NOMO-1 (cell line): ENCODE data around the gene SKI.

ENCODE experiments used
- DNase-seq, 2 experiments: peaks; one replicate each; lab custom pipeline; 2025; ENCODE audit not compliant: unreplicated experiment in 2 of 2; lab: John Stamatoyannopoulos, UW

SKI gene

GRCh38 chr1:2194319-2194897, 33.7 kb upstream of the SKI start, which contains the start of gene FAAP20:
Gene FAAP20, minus strand, starts transcription at chr1:2194772. Its CDS starts 23 bp downstream, at chr1:2194749.
- DNase-seq = peak; percentile 45 to 65

- DNase-seq = peak; percentile 81 to 82
Measured at GRCh38 chr1:2194898-2195673, 33.0 kb upstream of the SKI start.

DNA sequence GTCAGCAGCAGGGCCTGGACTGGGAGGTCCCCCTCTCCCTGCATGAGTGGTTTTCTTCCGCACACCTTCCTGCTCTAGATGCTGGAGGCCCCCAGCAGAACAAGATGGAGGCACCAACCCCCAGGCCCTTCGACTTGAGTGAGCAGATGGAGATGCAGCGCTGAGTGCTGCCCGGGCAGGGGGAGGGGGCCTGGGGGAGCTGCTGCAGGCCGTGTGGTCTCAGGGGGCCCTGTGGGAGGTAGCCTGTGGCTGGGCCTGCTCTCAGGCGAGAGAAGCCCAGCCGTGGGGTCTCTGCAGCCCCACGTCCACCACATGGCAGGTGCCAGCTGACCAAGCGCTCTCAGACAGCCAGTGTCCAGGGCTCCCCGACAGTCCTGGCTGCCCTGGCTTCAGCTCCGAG, 32.3 kb upstream of the SKI start:
- no peak for DNase-seq

GRCh38 chr1:2196901-2197638, 31.0 kb upstream of the SKI start:
- no peak for DNase-seq

- DNase-seq = no peak
Measured at GRCh38 chr1:2197707-2198165, 30.4 kb upstream of the SKI start.

DNA sequence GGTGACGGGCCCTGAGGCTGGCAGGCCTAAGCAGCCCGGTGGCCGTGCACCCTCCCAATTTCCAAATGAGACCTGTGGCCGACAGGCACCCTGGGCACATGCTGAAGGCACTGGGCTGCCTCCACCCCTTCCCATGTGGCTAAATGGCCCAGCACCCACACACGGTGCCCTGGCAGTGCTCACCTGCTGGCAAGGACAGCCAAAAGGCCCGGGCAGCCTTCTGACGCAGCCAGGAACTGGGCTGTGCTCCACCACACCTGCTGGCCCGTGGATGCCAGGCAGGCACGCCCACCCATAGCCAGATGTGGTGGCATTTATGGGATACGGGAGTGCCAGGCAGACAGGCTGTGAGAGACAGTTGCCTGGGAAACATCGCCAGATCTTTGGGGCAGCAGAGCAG, 29.5 kb upstream of the SKI start:
- no peak for DNase-seq

DNA sequence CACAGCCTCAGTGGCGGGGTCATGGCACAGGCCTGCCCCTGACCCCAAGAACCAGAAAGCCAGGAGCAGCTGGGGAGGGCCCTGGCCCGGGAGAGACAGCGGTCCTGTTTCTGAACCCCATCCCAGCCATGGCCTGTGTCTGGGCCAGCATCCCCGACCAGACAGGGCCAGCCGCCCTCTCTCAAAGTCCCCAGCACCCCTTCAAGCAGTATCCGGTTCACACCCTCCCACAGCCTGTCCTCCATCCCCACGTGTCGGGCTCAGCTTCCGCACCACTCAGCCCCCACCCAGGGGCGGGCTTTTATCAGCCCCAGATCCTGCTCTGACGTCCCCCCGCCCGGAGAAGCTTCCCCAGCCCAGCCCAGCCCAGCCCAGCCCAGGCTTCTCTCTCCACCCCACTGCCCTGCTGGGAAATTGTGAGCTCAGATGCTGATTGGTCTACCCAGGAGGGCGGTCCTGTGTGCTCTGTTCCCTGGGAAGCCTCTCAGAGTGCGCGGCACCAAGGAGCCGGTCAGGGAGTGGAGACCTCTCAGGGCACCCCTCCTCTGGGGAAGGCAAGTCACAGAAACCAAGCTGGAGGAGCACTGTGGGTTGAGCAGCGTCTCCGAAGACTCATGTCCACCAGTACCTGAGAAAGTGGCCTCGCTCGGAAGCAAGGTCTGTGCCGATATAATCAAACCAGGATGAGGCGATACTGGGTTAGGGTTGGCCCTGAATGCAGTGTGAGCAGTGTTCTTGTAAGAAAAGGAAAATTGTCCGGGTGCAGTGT, 28.9 kb upstream of the SKI start:
- peak; percentile 61 to 79 for DNase-seq

GRCh38 chr1:2200308-2200943, 27.7 kb upstream of the SKI start:
- DNase-seq = no peak

GRCh38 chr1:2201062-2201461, 27.1 kb upstream of the SKI start:
- no peak for DNase-seq

GRCh38 chr1:2202008-2202575, 26.0 kb upstream of the SKI start:
- no peak for DNase-seq

DNA sequence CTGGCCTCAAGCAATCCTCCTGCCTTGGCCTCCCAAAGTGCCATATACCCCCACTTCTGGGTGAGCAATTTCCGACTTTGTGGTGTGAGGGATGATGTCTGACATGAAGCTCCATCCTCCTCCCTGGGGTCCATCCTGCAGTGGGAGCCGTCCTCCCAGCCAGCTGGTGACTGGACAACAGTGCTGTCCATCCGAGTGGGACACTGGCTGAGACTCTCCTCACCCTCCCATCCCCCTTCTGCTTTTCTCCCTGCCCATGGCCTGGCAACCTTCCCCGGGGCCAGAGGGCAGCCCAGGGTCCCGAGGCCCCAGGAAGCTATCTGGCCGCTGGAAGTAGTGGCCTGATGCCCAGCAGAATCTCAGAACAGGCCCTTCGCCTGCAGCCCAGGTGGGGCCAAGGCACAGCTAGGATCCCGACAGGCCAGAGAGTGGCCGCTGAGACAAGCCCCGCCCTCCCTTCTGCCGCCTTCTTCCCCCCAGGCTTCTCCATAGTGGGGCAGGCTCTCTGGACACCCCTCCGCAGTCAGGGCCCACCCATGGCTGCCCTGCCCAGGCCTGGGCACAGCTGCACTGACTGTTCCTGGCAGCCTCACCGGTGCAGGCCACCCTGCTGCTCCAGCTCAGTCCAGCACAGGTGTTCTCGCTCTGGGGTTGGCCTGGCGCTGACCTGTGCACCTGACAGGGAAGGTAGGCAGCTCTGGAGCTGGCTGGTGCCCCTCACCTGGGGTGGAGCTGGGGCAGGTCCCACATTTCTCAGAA, 25.1 kb upstream of the SKI start:
- no peak for DNase-seq

GRCh38 chr1:2203671-2204414, 24.3 kb upstream of the SKI start:
- no peak for DNase-seq

- DNase-seq = peak; percentile 59 to 86
Measured at GRCh38 chr1:2204415-2205190, 23.5 kb upstream of the SKI start.

DNA sequence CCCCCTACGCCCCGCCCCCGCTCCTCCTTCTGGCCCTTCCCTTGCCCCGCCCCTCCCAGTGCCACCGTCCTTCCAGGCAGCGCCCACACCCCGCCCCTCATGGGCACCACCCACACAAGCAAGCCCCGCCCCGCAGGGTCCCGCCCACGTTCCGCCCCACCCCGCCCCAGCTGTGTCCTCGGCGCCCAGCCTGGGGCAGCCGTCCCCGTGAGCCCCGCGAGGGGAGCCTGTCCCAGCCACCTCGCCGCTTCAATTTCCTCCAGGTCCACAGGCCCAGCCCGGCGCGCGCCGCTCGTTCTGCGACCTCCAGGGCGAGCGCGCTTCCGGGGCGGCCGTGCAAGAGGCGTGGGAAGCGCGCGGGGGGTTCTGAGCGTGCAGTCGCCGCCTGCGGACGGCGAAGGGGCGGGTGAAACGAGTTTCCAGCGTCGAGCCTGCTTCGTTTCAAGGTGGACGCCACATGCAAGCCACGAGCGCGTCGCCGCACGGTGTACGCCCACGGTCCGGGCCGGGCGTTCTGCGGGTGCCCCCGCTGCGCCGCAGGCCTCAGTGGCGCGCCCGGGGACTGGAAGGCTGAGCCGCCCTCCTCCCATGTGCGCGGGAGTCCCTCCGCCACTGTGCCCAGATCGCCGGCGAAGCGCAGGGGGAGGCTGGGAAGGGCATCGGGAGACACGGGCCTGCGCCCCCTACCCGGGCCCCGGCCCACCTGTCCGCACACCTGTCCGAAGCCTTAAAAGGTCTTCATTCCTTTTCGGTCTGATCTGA, 22.7 kb upstream of the SKI start:
- peak; percentile 76 to 84 for DNase-seq

DNA sequence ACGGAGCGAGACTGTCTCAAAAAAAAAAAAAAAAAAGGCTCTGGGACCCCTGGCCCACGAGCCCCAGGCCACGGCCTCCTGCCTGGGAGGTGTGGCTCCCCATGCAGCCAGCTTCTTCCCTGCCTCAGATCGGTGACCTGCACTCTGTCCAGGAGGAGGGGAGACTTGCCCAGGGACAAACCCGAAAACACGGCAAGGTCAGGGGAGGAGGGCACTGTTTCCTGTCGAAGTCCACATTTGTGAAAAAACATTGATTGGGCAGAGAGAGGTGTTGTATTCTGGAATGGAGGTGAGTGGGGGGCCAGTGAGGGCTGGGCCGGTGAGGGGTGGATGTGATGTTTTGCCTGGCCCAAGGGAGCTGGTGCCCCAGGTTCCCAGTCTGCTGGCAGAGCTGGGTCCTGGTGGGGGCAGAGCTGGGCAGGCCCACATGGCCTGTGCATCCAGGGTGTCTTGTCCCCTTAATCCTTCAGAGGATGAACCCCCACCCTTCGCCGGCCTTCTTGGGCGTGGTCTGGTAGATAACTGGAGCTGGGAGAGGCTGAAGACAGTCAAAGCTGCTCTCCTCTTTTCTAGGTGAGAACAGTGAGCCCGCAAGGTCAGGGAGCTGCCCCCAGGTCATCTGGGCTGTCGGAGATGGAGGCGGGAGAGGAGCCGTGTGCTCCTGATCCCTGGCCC, 21.2 kb upstream of the SKI start:
- no peak for DNase-seq

DNA sequence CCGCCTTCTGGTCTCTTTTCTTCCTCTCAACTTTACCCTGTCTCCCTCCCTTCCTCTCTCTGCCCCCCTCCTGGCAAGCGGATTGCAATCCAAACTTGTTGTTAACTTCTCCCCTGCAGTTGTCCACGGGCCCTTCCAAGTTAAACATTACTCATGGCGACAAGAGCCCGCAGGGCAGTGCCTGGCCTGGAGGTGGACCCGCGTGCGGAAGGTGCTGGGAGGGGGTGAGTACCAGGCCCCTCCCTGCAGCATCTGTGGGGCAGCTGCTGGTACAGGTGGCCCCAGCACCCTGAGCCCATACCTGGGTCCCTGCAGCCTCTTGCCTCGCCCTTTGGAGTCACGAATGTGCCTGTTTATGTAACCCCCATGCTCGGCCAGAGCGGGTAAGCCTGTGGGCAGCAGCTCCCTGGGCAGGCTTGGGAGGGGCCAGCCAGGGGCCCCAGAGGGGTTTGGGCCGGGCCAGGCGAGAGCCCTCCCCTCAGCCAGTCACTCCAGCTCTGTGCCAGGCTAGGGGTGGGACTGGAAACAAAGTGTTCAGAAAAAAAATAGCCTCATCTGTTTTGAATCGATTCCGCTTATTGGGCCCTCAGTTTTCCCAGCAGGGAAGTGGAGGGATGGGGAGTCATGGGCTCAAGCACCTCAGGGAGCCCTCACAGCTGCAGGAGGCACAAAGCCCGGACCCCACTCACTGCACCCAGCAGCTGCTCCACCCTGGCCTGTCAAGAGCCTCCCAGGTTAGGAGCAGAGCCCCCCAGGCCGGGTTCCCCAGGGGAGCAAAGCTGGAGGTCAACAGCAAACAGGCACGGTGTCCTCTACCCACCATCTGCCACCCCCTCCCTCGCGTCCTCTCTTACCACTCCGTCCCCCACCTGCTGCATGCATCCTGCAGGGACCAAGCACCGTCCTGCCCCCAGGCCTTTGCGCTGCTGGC, 19.5 kb upstream of the SKI start:
- DNase-seq = no peak
